ENCODE measurements around the gene STARD9. TPM values are rescaled to one million over a fixed set of nuclear protein-coding genes. Genes with fewer than 3 reads are reported as not detected.

Gene STARD9
- total and polyA plus RNA-seq, 10 of the 15 experiments (the other 5 are each of a cell fraction or from before 2014, with no cell fraction given) = 0.58 to 11.5 (median 6.1) TPM

GRCh38 chr15:42548249-42549031, 27.0 kb upstream of the STARD9 start, which contains the start of the genes HAUS2 and LRRC57 (continued):
- no peak for TF ChIP-seq ZNF384 (IDR thresholded peaks at IDR 0.05; ENCODE audit: borderline replicate concordance, low read depth, low read length)
- no peak for TF ChIP-seq KDM1A (IDR thresholded peaks at IDR 0.05; ENCODE audit: borderline replicate concordance)
- TF ChIP-seq JUND (IDR thresholded peaks at IDR 0.05; ENCODE audit: low read depth, low read length) = peak; percentile 65; the same call in 1 of the 2 replicates
- TF ChIP-seq MTA3 (IDR thresholded peaks at IDR 0.05; ENCODE audit: borderline replicate concordance, low read length) = no peak
- peak; percentile 95 for TF ChIP-seq YY1 (IDR thresholded peaks at IDR 0.05; ENCODE audit: low read depth, low read length)
- TF ChIP-seq ETV6 (conservative IDR thresholded peaks at IDR 0.05 in 1 of 2, IDR thresholded peaks at IDR 0.05 in 1 of 2; ENCODE audit: borderline replicate concordance in 1 of 2, low read depth in 1 of 2) = no peak; a peak in 1 of 4 replicates
- TF ChIP-seq GATAD2B (conservative IDR thresholded peaks at IDR 0.05; ENCODE audit: low read depth) = 0 out of 2 replicates have a peak, but pooled peaks have one; percentile 67
- peak; percentile 92 for TF ChIP-seq IKZF1 (conservative IDR thresholded peaks at IDR 0.05)
- no peak for TF ChIP-seq STAT1 (conservative IDR thresholded peaks at IDR 0.05)
- no peak for TF ChIP-seq SUPT20H (IDR thresholded peaks at IDR 0.05; ENCODE audit: borderline replicate concordance, control insufficient read depth, low read depth, low read length)
- TF ChIP-seq HDGF (IDR thresholded peaks at IDR 0.05) = 0 out of 2 replicates have a peak, but pooled peaks have one; percentile 23
- peak; percentile 87 for TF ChIP-seq PML (IDR thresholded peaks at IDR 0.05; ENCODE audit: low read length)
- TF ChIP-seq SUZ12 (IDR thresholded peaks at IDR 0.05; ENCODE audit: unreplicated experiment) = no peak
- no peak for TF ChIP-seq SMAD1 (IDR thresholded peaks at IDR 0.05; ENCODE audit: low read depth, partially characterized antibody)
- TF ChIP-seq CHD2 (IDR thresholded peaks at IDR 0.05; ENCODE audit: borderline replicate concordance, low read depth, low read length) = peak; percentile 75
- TF ChIP-seq CEBPZ (IDR thresholded peaks at IDR 0.05; ENCODE audit: low read depth, low read length) = no peak
- TF ChIP-seq PKNOX1 (IDR thresholded peaks at IDR 0.05) = no peak
- TF ChIP-seq ATF3 (IDR thresholded peaks at IDR 0.05; ENCODE audit: borderline replicate concordance, extremely low read depth, low read depth, low read length) = peak; percentile 71; the same call in 1 of the 2 replicates
- TF ChIP-seq SREBF1 (IDR thresholded peaks at IDR 0.05; ENCODE audit: low read length) = no peak
- no peak for TF ChIP-seq YBX1 (IDR thresholded peaks at IDR 0.05)
- no peak for TF ChIP-seq RAD21 (IDR thresholded peaks at IDR 0.05; ENCODE audit: insufficient read depth, low read depth, low read length)
- no peak for TF ChIP-seq SKIL (IDR thresholded peaks at IDR 0.05; ENCODE audit: low read depth, poor library complexity, severe bottlenecking)

Measured in GM12878 (cell line).